Right lobe of liver (tissue), 4 donors: Measurements from ENCODE around the gene ZNF735.
"Not testable (repeated sequence)": the region's sequence is repeated elsewhere in the genome, so short reads cannot be mapped to it uniquely, and the experiment has no call there.

Source experiments
- POLR2A ChIP-seq: fragments of 450-650 bp; IDR thresholded peaks from one replicate; pipeline ENCODE4 v1.6.1; 2017; ENCODE audit warnings: antibody characterized with exemption, mild to moderate bottlenecking
- TF ChIP-seq, protein P1 (sequence below), 4 donors: fragments of 200-600 bp in 3 of 4; fragments of 450-650 bp in 1 of 4; IDR thresholded peaks; one replicate each; pipeline versions ENCODE4 v1.5.1 to v1.8.0; 2016 to 2022; ENCODE audit warnings: antibody characterized with exemption in 4 of 4, mild to moderate bottlenecking in 2 of 4
- donor health status: DM: no; HTN: no; CAD: no.
- donor health status: DM: no; HTN: no; CAD: no.
- donor health status: DM: no; HTN: yes; CAD: no.

- TF ChIP-seq, protein P1, sequence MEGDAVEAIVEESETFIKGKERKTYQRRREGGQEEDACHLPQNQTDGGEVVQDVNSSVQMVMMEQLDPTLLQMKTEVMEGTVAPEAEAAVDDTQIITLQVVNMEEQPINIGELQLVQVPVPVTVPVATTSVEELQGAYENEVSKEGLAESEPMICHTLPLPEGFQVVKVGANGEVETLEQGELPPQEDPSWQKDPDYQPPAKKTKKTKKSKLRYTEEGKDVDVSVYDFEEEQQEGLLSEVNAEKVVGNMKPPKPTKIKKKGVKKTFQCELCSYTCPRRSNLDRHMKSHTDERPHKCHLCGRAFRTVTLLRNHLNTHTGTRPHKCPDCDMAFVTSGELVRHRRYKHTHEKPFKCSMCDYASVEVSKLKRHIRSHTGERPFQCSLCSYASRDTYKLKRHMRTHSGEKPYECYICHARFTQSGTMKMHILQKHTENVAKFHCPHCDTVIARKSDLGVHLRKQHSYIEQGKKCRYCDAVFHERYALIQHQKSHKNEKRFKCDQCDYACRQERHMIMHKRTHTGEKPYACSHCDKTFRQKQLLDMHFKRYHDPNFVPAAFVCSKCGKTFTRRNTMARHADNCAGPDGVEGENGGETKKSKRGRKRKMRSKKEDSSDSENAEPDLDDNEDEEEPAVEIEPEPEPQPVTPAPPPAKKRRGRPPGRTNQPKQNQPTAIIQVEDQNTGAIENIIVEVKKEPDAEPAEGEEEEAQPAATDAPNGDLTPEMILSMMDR (IDR thresholded peaks at IDR 0.05), result not testable (repeated sequence)
- TF ChIP-seq POLR2A, result not testable (repeated sequence)
Measured at GRCh38 chr7:64170974-64171373, 36.0 kb upstream of the ZNF735 start.
